MM.1S (cell line): ENCODE results near the gene WDR45B.

Experiments used
- DNase-seq: peaks from one replicate; pipeline ENCODE4 v3.0.0-alpha.2; 2015
- H2AFZ ChIP-seq: fragments of 300-600 bp; sonication (generic); 2 replicates; pipeline ENCODE4 v1.6.0; 2016; ENCODE audit warnings: antibody characterized with exemption, low read length
- H3F3A ChIP-seq: fragments of 300-600 bp; sonication (generic); 2 replicates; pipeline ENCODE4 v1.6.1; 2016; ENCODE audit warnings: mild to moderate bottlenecking, antibody characterized with exemption, low read length, moderate library complexity, mixed read lengths; ENCODE audit not compliant: insufficient read depth
- H3K27ac ChIP-seq: fragments of 300-600 bp; sonication (generic); 2 replicates; pipeline ENCODE4 v1.5.1; 2016; ENCODE audit warnings: mild to moderate bottlenecking, low read length
- H3K27me3 ChIP-seq: fragments of 300-600 bp; sonication (generic); replicated peaks from 2 replicates; pipeline ENCODE4 v1.6.0; 2016; ENCODE audit warnings: low read length; ENCODE audit not compliant: insufficient read depth
- H3K36me3 ChIP-seq: fragments of 300-600 bp; sonication (generic); replicated peaks from 2 replicates; pipeline ENCODE4 v1.6.1; 2016; ENCODE audit warnings: mild to moderate bottlenecking, low read length, mixed read lengths; ENCODE audit not compliant: insufficient read depth
- H3K4me1 ChIP-seq: fragments of 300-600 bp; sonication (generic); 2 replicates; pipeline ENCODE4 v1.6.1; 2016; ENCODE audit warnings: low read length, mixed read lengths
- H3K4me2 ChIP-seq: fragments of 300-600 bp; sonication (generic); 2 replicates; pipeline ENCODE4 v1.6.0; 2016; ENCODE audit warnings: low read depth, low read length
- H3K4me3 ChIP-seq: fragments of 300-600 bp; sonication (generic); 2 replicates; pipeline ENCODE4 v1.5.1; 2016; ENCODE audit warnings: low read length, mixed read lengths
- H3K79me2 ChIP-seq: fragments of 300-600 bp; sonication (generic); 2 replicates; pipeline ENCODE4 v1.6.1; 2016; ENCODE audit warnings: mixed run types, low read length, mixed read lengths
- H3K9ac ChIP-seq: fragments of 300-600 bp; sonication (generic); 2 replicates; pipeline ENCODE4 v1.6.1; 2016; ENCODE audit warnings: low read length, mixed read lengths
- H3K9me2 ChIP-seq: fragments of 300-600 bp; sonication (generic); replicated peaks from 2 replicates; pipeline ENCODE4 v1.6.1; 2016; ENCODE audit warnings: mild to moderate bottlenecking, low read length, mixed read lengths; ENCODE audit not compliant: insufficient read depth
- H3K9me3 ChIP-seq: fragments of 300-600 bp; sonication (generic); replicated peaks from 2 replicates; pipeline ENCODE4 v1.6.1; 2016; ENCODE audit warnings: mild to moderate bottlenecking, low read length, mixed read lengths; ENCODE audit not compliant: insufficient read depth
- H4K20me1 ChIP-seq: fragments of 300-600 bp; sonication (generic); 2 replicates; pipeline ENCODE4 v1.6.1; 2016; ENCODE audit warnings: mild to moderate bottlenecking, low read length, moderate library complexity, mixed read lengths; ENCODE audit not compliant: insufficient read depth
- CTCF ChIP-seq: fragments of 300-600 bp; sonication (generic); IDR thresholded peaks from 2 replicates; pipeline ENCODE4 v1.5.1; 2016; ENCODE audit warnings: antibody characterized with exemption, low read length, mixed read lengths
- EZH2 ChIP-seq: fragments of 300-600 bp; sonication (generic); optimal IDR thresholded peaks from 2 replicates; pipeline ENCODE3; 2017; ENCODE audit warnings: low read depth, mild to moderate bottlenecking, antibody characterized with exemption, low read length, mixed read lengths
- EZH2phosphoT487 ChIP-seq: fragments of 300-600 bp; sonication (generic); IDR thresholded peaks from 2 replicates; pipeline ENCODE4 v1.6.1; 2018; ENCODE audit warnings: antibody characterized with exemption, low read length

WDR45B gene

GRCh38 chr17:82574041-82574440 is 74.2 kb downstream of the WDR45B start:
- Histone ChIP-seq H3K9me3 (no peaks in the 10 kb centered on the region), H3K9ac (no peak overlapping the region), H3K27me3 (no peaks in the 10 kb centered on the region), H3K79me2 (peaks cover 91% of the 10 kb centered on the region), H3K9me2 (no peaks in the 10 kb centered on the region), H3K4me3 (no peak overlapping the region), H3K27ac (no peak overlapping the region), H2AFZ (no peak overlapping the region), H3F3A (no peaks in the 10 kb centered on the region), H3K4me2 (no peak overlapping the region), H4K20me1 (peaks cover 8% of the 10 kb centered on the region; the same call in 1 of the 2 replicates), H3K36me3 (peaks cover 11% of the 10 kb centered on the region), H3K4me1 (no peaks in the 10 kb centered on the region)
- DNase-seq = no peak
- TF ChIP-seq CTCF (no peak), EZH2 (no peak), EZH2phosphoT487 (no peak)

GRCh38 chr17:82571855-82572254 is 76.4 kb downstream of the WDR45B start:
- no peaks in the 10 kb centered on the region for H3F3A ChIP-seq
- H3K27ac ChIP-seq = no peak overlapping the region
- no peak for DNase-seq
- no peaks in the 10 kb centered on the region for H3K9me3 ChIP-seq
- H3K79me2 ChIP-seq = peaks cover 92% of the 10 kb centered on the region
- peaks cover 3% of the 10 kb centered on the region; the same call in 1 of the 2 replicates for H4K20me1 ChIP-seq
- H3K4me1 ChIP-seq = no peaks in the 10 kb centered on the region
- peaks cover 17% of the 10 kb centered on the region for H3K36me3 ChIP-seq
- H3K9me2 ChIP-seq = no peaks in the 10 kb centered on the region
- H3K4me3 ChIP-seq = no peak overlapping the region
- TF ChIP-seq CTCF (no peak), EZH2 (no peak), EZH2phosphoT487 (no peak)
- no peak overlapping the region for H3K9ac ChIP-seq
- no peaks in the 10 kb centered on the region for H3K27me3 ChIP-seq
- no peak overlapping the region for H2AFZ ChIP-seq
- no peak overlapping the region for H3K4me2 ChIP-seq

- H3K9me2 ChIP-seq = no peaks in the 10 kb centered on the region
- H2AFZ ChIP-seq = no peak overlapping the region
- no peaks in the 10 kb centered on the region for H3K4me1 ChIP-seq
- H3K4me2 ChIP-seq = no peak overlapping the region
- no peak overlapping the region for H3K9ac ChIP-seq
- no peaks in the 10 kb centered on the region for H3K27me3 ChIP-seq
- no peak for DNase-seq
- H3K36me3 ChIP-seq = peaks cover 17% of the 10 kb centered on the region
- H3K4me3 ChIP-seq = no peak overlapping the region
- H3K27ac ChIP-seq = no peak overlapping the region
- no peaks in the 10 kb centered on the region for H3F3A ChIP-seq
- peaks cover 96% of the 10 kb centered on the region for H3K79me2 ChIP-seq
- H3K9me3 ChIP-seq = no peaks in the 10 kb centered on the region
- H4K20me1 ChIP-seq = peaks cover 3% of the 10 kb centered on the region; the same call in 1 of the 2 replicates
- TF ChIP-seq CTCF = no peak
These were observed 78.0 kb downstream of the WDR45B start for GRCh38 chr17:82570277-82570676.

- peaks cover 12% of the 10 kb centered on the region for H3K36me3 ChIP-seq
- H3K27ac ChIP-seq = no peak overlapping the region
- H2AFZ ChIP-seq = no peak overlapping the region
- no peaks in the 10 kb centered on the region for H3K9me3 ChIP-seq
- 0 out of 2 replicates have a peak, but pooled peaks cover 3% of the 10 kb centered on the region for H4K20me1 ChIP-seq
- no peaks in the 10 kb centered on the region for H3K27me3 ChIP-seq
- no peak for DNase-seq
- peaks cover 96% of the 10 kb centered on the region for H3K79me2 ChIP-seq
- H3K9me2 ChIP-seq = no peaks in the 10 kb centered on the region
- H3K4me1 ChIP-seq = no peaks in the 10 kb centered on the region
- no peak overlapping the region for H3K9ac ChIP-seq
- no peak overlapping the region for H3K4me3 ChIP-seq
- H3K4me2 ChIP-seq = no peak overlapping the region
- TF ChIP-seq CTCF (no peak), EZH2 (no peak), EZH2phosphoT487 (no peak)
- no peaks in the 10 kb centered on the region for H3F3A ChIP-seq
These were observed 78.6 kb downstream of the WDR45B start for GRCh38 chr17:82569621-82570020.
